Suprapubic skin (tissue), 4 donors: ENCODE data around the gene PGGHG. TPM values are rescaled to one million over a fixed set of nuclear protein-coding genes. Genes with fewer than 3 reads are reported as not detected.
A peak's percentile ranks its signal among the peaks of the same experiment; 100 is the strongest.

ENCODE experiments used
- DNase-seq, 2 donors: peaks; one replicate each; pipeline ENCODE4 v3.0.0-alpha.2; 2019; ENCODE audit warnings: low spot score in 2 of 2
- H3K27ac ChIP-seq: fragments of 200-600 bp; sonication (generic); one replicate; pipeline ENCODE4 v1.5.1; 2019
- H3K27me3 ChIP-seq: fragments of 200-600 bp; sonication (generic); one replicate; pipeline ENCODE4 v1.5.1; 2019
- H3K36me3 ChIP-seq: fragments of 200-600 bp; sonication (generic); one replicate; pipeline ENCODE4 v1.5.1; 2019
- H3K4me1 ChIP-seq: fragments of 200-600 bp; sonication (generic); one replicate; pipeline ENCODE4 v1.5.1; 2019
- H3K4me3 ChIP-seq: fragments of 200-600 bp; sonication (generic); one replicate; pipeline ENCODE4 v1.5.1; 2019; ENCODE audit warnings: mild to moderate bottlenecking
- H3K9me3 ChIP-seq: fragments of 200-600 bp; sonication (generic); one replicate; pipeline ENCODE4 v1.5.1; 2019
- CTCF ChIP-seq, 2 donors: fragments of 200-600 bp in 1 of 2; fragments of 450-650 bp in 1 of 2; sonication (generic) in 1 of 2; IDR thresholded peaks; one replicate each; pipeline ENCODE4 v1.5.1; 2016 to 2019; ENCODE audit warnings: antibody characterized with exemption in 2 of 2, mild to moderate bottlenecking in 1 of 2, moderate library complexity in 1 of 2
- EP300 ChIP-seq: sonication (generic); formaldehyde crosslinking; IDR thresholded peaks from one replicate; pipeline ENCODE4 v1.6.1; 2017; ENCODE audit warnings: antibody characterized with exemption
- POLR2A ChIP-seq, 2 donors: fragments of 450-650 bp; IDR thresholded peaks; one replicate each; pipeline ENCODE4 v1.6.1; 2017; ENCODE audit warnings: antibody characterized with exemption in 2 of 2, mild to moderate bottlenecking in 2 of 2, moderate library complexity in 2 of 2
- POLR2AphosphoS5 ChIP-seq, 3 donors: sonication (generic); formaldehyde crosslinking; IDR thresholded peaks; one replicate each; pipeline ENCODE4 v1.6.1; 2017; ENCODE audit warnings: antibody characterized with exemption in 3 of 3
- WGBS: methylation state at CpG from one replicate; pipeline ENCODE4 v1.1.5; 2018; 5-methylcytosine and 5-hydroxymethylcytosine counted together
- total RNA-seq, 4 donors: library from RNA; depleted of rRNA; stranded (reverse); fragments of >200 nt; gene quantifications; one replicate each; pipeline ENCODE4 v1.1.0, GENCODE V29; 2016

PGGHG gene
- 10 to 100 TPM in 2 of 4 donors, 1 to 10 TPM in 2; 3.5 to 22.0 (median 8.1) TPM for total RNA-seq

GRCh38 chr11:288478-289397 is at the start of gene PGGHG:
Gene PGGHG (plus strand): TSS chr11:289126. CDS start chr11:289817, 691 bp downstream.
- no peaks in the 10 kb centered on the region for H3K9me3 ChIP-seq
- peak within 1 kb of the TSS; percentile 56 for H3K27ac ChIP-seq
- H3K4me3 ChIP-seq, result peak within 1 kb of the TSS; percentile 83
- WGBS, result 2% methylated on average over 38 of the region's 112 CpGs
- peaks cover 24% of the 10 kb centered on the region for H3K4me1 ChIP-seq
- peaks cover 32% of the 10 kb centered on the region for H3K27me3 ChIP-seq
- H3K36me3 ChIP-seq, result peaks cover 3% of the 10 kb centered on the region
- peak; percentile 84 to 85 for DNase-seq
- TF ChIP-seq EP300 (no peak), CTCF (IDR thresholded peaks at IDR 0.05) (no peak), POLR2A (IDR thresholded peaks at IDR 0.05) (no peak), POLR2AphosphoS5 (IDR thresholded peaks at IDR 0.05) (no peak)

DNA sequence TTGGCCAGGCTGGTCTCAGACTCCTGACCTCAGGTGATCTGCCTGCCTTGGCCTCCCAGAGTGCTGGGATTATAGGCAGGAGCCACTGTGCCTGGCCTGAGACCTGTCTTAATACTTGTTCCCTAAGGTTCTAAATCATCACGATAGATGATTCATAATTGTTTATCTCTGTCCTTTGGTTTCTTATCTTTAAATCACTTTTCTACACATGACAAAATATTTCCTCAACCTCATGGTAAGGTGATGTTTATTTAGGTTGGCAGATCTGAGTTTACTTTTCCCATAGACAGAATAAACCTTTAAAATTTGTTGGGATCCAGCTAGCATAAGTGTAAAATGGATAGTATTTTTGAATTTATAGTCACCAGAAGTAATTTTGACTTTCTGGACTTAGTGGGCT is 48.6 kb upstream of the PGGHG start:
- H3K27me3 ChIP-seq, result no peaks in the 10 kb centered on the region
- DNase-seq, result no peak
- WGBS, result 46% methylated on average over 1 of the region's 1 CpG
- no peak overlapping the region for H3K27ac ChIP-seq
- H3K4me3 ChIP-seq, result no peak overlapping the region
- H3K36me3 ChIP-seq, result peaks cover 48% of the 10 kb centered on the region
- peaks cover 15% of the 10 kb centered on the region for H3K4me1 ChIP-seq
- TF ChIP-seq POLR2AphosphoS5 (IDR thresholded peaks at IDR 0.05) (no peak), POLR2A (IDR thresholded peaks at IDR 0.05) (no peak), EP300 (no peak), CTCF (IDR thresholded peaks at IDR 0.05) (no peak)
- no peaks in the 10 kb centered on the region for H3K9me3 ChIP-seq

- Histone ChIP-seq H3K4me3 (no peak overlapping the region), H3K27me3 (no peaks in the 10 kb centered on the region), H3K4me1 (peaks cover 13% of the 10 kb centered on the region), H3K9me3 (no peaks in the 10 kb centered on the region), H3K27ac (no peak overlapping the region), H3K36me3 (peaks cover 60% of the 10 kb centered on the region)
- 87% methylated on average over 5 of the region's 5 CpGs for WGBS
- DNase-seq, result no peak
- TF ChIP-seq EP300 (no peak), CTCF (IDR thresholded peaks at IDR 0.05) (no peak), POLR2AphosphoS5 (IDR thresholded peaks at IDR 0.05) (no peak), POLR2A (IDR thresholded peaks at IDR 0.05) (no peak)
Observed at GRCh38 chr11:241634-242033, 47.3 kb upstream of the PGGHG start.

DNA sequence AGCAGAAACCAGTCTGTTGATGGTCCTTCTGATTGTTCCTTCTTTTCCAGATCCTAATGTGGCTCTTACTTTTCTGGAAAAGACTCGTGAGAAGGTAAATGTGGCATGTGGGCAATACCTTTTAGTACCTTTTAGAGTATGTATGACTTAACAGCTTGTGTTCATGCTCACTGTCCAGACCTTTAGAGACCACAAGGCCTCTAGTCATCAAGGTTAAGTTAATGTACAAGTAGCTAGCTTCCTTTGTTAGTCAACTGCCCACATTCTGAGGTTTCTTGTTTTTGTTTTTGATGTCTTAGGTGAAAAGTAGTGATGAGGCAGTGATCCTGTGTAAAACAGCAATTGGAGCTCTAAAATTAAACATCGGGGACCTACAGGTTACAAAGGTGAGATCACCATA is 44.5 kb upstream of the PGGHG start:
- TF ChIP-seq EP300 (no peak), POLR2A (IDR thresholded peaks at IDR 0.05) (no peak), POLR2AphosphoS5 (IDR thresholded peaks at IDR 0.05) (no peak), CTCF (IDR thresholded peaks at IDR 0.05) (no peak)
- peaks cover 86% of the 10 kb centered on the region for H3K36me3 ChIP-seq
- no peak for DNase-seq
- H3K27ac ChIP-seq, result no peak overlapping the region
- no peak overlapping the region for H3K4me3 ChIP-seq
- WGBS, result 94% methylated on average over 2 of the region's 2 CpGs
- H3K27me3 ChIP-seq, result no peaks in the 10 kb centered on the region
- H3K4me1 ChIP-seq, result no peaks in the 10 kb centered on the region
- H3K9me3 ChIP-seq, result no peaks in the 10 kb centered on the region

DNA sequence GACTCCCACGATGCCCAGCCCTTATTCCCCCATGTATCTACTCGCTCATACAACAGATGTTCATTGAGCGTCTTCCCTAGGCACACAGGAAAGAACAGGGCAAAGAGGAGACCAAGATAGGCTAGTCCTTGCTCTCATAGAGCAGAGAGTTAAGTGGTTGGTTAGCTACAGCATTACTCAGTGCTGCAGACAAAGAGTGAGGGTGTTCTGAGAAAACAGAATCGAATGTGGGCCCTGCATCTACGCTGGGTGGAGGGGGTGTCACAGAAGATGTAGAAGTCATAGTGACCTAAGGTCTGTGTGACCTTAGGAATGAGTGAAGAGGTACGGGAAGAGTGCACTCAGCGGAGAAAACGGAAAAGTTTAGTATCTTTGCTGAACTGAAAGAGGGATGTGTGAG is 39.9 kb upstream of the PGGHG start:
- Histone ChIP-seq H3K9me3 (no peaks in the 10 kb centered on the region), H3K36me3 (peaks cover 94% of the 10 kb centered on the region), H3K27me3 (no peaks in the 10 kb centered on the region), H3K27ac (no peak overlapping the region), H3K4me1 (no peaks in the 10 kb centered on the region), H3K4me3 (no peak overlapping the region)
- no peak for DNase-seq
- WGBS, result 91% methylated on average over 8 of the region's 8 CpGs
- TF ChIP-seq POLR2A (IDR thresholded peaks at IDR 0.05) (no peak), POLR2AphosphoS5 (IDR thresholded peaks at IDR 0.05) (no peak), CTCF (IDR thresholded peaks at IDR 0.05) (no peak), EP300 (no peak)
